Measurements from ENCODE around the gene RESF1. TPM values are rescaled to one million over a fixed set of nuclear protein-coding genes. Genes with fewer than 3 reads are reported as not detected.

Gene RESF1
- total and polyA plus RNA-seq, 2 of the 13 experiments (the other 11 are each of a cell fraction or from before 2014, with no cell fraction given), result 7.9 to 16.8 TPM

DNA sequence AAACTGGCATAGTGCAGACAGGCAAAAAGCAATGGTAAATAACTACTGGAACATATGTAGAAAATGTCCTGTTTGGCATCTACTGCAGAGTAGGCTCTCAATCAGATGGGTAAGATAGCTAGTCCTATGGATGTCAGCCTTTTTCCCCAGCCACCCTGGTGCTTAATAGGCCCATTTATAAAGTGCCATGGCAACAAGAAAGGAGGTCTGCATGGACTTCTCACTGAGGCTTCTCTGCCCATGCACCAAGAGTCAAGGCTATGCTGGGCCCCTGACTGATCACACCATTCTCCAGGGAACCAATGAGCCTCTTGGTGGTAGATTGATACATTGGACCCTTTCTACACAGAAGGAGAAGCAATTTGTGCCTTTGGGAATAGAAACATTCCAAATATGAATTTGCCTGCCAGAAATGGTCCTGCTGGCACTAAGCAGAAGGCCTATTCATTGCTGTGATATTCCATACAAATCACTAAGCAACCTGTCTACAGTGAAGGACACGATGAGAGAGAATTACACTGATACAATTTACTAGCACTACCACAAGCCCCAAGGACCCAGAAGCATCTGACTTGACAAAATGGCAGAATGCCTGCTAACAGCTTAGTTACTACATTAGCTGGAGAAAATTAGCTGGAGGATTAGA lies 43.8 kb downstream of the RESF1 start:
- in situ Hi-C loops (cut with HindIII; ENCODE audit: extremely low pct_ligation_motif_present, low pct_unique_long_range_greater_than_20kb), result no loop called here
- no peaks in the 10 kb centered on the region for H3K27me3 ChIP-seq (ENCODE audit: control insufficient read depth in 1 of 2, insufficient read depth in 2 of 2, low read length in 2 of 2)
- no peaks in the 10 kb centered on the region; a peak in 1 of 5 replicates for H3K36me3 ChIP-seq (replicated peaks in 1 of 2; ENCODE audit: control insufficient read depth in 1 of 2, insufficient read depth in 2 of 2, low read length in 2 of 2)
- no peak overlapping the region for H3K4me3 ChIP-seq (replicated peaks in 1 of 3; ENCODE audit: insufficient read depth in 1 of 3, low read depth in 2 of 3, low read length in 3 of 3)
- TF ChIP-seq KDM4B (CRISPR knock-in tag; IDR thresholded peaks at IDR 0.05) (no peak), RXRB (CRISPR knock-in tag; IDR thresholded peaks at IDR 0.05; ENCODE audit: borderline replicate concordance) (no peak), SOX13 (IDR thresholded peaks at IDR 0.05) (no peak), SOX13 (CRISPR knock-in tag; conservative IDR thresholded peaks at IDR 0.05 in 1 of 2, IDR thresholded peaks at IDR 0.05 in 1 of 2) (no peak), ZNF354B (CRISPR knock-in tag; IDR thresholded peaks at IDR 0.05) (no peak), KDM1A (CRISPR knock-in tag; IDR thresholded peaks at IDR 0.05) (no peak), GATA4 (IDR thresholded peaks at IDR 0.05; ENCODE audit: borderline replicate concordance, low read depth) (no peak), ZNF768 (CRISPR knock-in tag; IDR thresholded peaks at IDR 0.05) (no peak), NR2C2 (CRISPR knock-in tag; IDR thresholded peaks at IDR 0.05; ENCODE audit: borderline replicate concordance) (no peak), NFKB2 (CRISPR knock-in tag; IDR thresholded peaks at IDR 0.05; ENCODE audit: borderline replicate concordance) (no peak), HNRNPH1 (optimal IDR thresholded peaks at IDR 0.05; ENCODE audit: low read depth, low read length) (no peak), EEA1 (CRISPR knock-in tag; IDR thresholded peaks at IDR 0.05; ENCODE audit: borderline replicate concordance) (no peak), TOE1 (CRISPR knock-in tag; IDR thresholded peaks at IDR 0.05) (no peak), FOSL2 (CRISPR knock-in tag; IDR thresholded peaks at IDR 0.05) (no peak), RELA (CRISPR knock-in tag; IDR thresholded peaks at IDR 0.05) (no peak), ZBTB43 (CRISPR knock-in tag; conservative IDR thresholded peaks at IDR 0.05) (no peak), ZNF160 (CRISPR knock-in tag; IDR thresholded peaks at IDR 0.05) (no peak), HNRNPUL1 (IDR thresholded peaks at IDR 0.05; ENCODE audit: low read depth, low read length) (no peak)
- peak; percentile 69 for ATAC-seq
- intact Hi-C loops (cut with micrococcal nuclease; ENCODE audit: unreplicated experiment), result no loop called here
- no peaks in the 10 kb centered on the region for H4K20me1 ChIP-seq (ENCODE audit: insufficient read depth, low read length)
- BruUV-seq (replicated peaks), result no TSS peak
- FAIRE-seq, result no peak
- H3K79me2 ChIP-seq (ENCODE audit: insufficient read depth, low read length), result no peaks in the 10 kb centered on the region
- H3K27ac ChIP-seq (ENCODE audit: extremely low read length, insufficient read depth, low read length), result no peak overlapping the region
- ChIA-PET POLR2A (no interaction called here), CTCF (ENCODE audit: low intra/inter-chr PET ratio, low total read pairs) (no interaction called here)
- no peak overlapping the region for H3K9ac ChIP-seq (ENCODE audit: insufficient read depth, low read depth, low read length)
- no peak overlapping the region for H3K4me2 ChIP-seq (ENCODE audit: low read depth, low read length)
- H3K4me1 ChIP-seq (ENCODE audit: insufficient read depth, low read length), result peaks cover 8% of the 10 kb centered on the region
- H3K9me3 ChIP-seq (ENCODE audit: low read length), result no peaks in the 10 kb centered on the region
- H2AFZ ChIP-seq (ENCODE audit: low read length), result no peak overlapping the region
- WGBS (ENCODE audit: low lambda C conversion rate), result 15% methylated on average over 1 of the region's 1 CpG
- no peak for DNase-seq (ENCODE audit: low spot score)
